GM19452 (cell line): ENCODE measurements around the gene WDR41.
"Not testable (repeated sequence)": the region's sequence is repeated elsewhere in the genome, so short reads cannot be mapped to it uniquely, and the experiment has no call there.

ENCODE experiments used
- ATAC-seq: cut with Tn5 transposase; IDR thresholded peaks from one replicate; pipeline ENCODE4 v1.9.1; 2021; ENCODE audit not compliant: unreplicated experiment

Gene WDR41

DNA sequence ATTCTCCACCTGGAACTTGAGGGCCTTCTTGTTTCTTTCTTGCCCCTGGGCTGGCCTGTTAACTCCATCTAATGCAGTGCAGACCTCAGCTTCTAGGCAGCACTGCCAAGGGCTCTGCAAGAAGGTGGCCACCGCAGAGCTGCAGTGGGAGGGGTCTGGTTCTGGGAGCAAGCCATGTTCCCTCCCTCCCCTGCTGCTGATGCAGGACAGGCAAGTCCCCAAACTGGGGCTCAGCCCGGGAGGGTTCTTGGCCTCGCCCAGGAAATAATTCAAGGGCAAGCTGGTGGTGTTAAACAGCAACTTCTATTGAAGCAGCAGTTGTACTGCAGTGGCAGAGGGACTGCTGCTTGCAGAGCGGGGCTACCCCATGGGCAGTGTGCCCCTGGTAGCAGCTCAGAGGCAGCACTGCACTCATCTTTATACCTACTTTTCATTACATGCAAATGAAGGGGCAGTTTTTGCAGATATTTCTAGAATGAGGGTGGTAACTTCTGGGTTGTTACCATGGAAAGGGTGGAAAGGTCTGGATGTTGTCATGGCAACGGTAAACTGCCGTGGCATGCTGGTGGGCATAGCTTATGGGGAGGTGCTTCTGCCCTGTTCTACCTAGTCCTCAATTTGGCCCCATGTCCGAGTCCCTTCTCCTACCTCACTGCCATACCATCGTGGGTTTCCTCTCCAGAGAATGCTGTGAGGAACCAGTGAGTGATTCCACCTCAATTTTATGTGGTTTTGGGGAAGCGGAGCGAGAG is 82.1 kb downstream of the WDR41 start:
- ATAC-seq = no peak

DNA sequence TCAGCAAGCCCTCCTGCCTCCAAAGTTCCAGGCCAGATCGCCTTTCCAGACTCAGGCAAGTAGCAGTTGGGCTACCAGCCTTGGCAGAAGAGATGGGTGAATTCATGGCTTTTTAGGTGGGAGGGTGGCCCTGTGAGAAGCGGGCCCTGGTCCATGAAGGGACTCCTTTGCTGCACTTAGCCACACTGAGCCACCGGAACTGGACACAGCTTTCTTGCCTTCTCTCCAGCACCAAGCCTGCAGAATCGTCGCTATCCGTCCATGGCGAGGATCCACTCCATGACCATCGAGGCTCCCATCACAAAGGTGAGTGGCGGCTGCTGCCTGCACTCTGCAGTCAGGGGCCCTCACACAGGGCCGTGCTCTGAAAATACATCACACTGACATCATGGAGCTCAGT is 85.0 kb downstream of the WDR41 start:
- no peak for ATAC-seq

DNA sequence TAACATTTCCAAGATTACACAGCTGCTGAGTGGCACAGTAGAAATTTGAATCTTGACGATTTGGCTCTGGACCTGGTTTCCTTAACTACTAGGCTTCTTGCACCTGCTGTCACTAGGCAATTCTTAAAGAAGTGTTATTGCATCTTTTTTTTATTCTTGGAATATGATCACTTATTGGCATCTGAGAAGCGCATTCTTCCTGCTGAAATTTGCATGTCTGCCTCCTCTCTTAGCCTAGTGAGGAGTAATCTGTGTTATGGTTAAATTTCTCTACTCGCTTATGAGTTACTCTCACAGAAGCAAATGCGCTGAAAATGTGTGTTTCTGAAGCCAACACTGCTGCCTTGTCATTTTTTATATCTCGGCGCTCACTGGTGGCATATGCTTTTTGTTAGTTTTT is 89.3 kb downstream of the WDR41 start:
- ATAC-seq = no peak

DNA sequence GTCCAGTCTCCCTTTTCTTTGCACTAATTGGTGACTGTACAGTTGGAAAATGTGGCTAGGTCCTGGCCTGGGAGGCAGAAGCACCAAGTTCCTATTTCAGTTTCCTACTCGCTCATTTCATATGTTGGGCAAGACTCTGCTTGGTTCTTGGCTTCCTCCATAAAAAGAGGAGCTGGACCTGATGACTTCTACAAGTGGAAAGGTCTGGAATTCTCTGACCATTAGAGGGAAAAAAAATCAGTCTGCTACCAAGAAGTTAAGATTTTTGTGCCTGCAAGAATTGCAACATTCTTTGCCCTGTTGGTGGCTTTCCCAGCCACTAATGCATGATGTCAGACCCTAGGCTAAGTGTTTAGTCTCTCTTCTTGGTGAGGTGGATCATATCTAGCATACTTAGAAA is 91.5 kb downstream of the WDR41 start:
- no peak for ATAC-seq

DNA sequence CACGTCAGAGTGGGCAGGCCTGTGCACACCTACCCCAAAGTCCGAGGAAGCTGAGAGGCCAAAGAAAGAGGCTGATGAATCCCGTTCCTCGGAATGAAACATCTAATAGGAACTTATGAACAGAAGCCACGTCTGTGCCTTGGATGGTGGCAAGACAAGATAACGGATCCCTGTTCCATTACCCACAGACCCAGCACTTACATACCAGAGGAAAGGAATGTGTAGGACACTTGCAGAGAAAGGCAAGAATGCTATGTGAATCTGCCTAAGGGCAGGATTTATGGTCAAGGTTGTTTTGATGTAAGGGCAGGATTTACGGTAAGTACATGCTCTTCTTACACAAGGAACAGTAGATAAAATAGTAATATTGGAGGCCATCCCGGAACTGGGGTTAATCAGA is 93.2 kb downstream of the WDR41 start:
- ATAC-seq = no peak

DNA sequence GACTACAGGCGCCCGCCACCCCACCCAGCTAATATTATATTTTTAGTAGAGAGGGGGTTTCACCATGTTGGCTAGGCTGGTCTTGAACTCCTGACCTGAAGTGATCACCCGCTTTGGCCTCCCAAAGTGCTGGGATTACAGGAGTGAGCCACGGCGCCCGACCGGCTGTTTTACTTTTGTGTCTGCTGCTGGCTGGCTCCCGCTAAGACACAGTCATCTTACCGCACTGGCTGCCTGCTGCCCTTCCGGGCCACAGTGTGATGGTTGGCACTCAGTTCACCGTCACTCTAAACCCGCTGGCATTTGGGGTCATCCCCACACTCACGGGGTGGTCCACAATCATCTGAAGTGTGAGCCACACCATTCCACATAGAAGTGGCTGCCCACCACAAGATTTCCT is 93.7 kb downstream of the WDR41 start:
- ATAC-seq = no peak

DNA sequence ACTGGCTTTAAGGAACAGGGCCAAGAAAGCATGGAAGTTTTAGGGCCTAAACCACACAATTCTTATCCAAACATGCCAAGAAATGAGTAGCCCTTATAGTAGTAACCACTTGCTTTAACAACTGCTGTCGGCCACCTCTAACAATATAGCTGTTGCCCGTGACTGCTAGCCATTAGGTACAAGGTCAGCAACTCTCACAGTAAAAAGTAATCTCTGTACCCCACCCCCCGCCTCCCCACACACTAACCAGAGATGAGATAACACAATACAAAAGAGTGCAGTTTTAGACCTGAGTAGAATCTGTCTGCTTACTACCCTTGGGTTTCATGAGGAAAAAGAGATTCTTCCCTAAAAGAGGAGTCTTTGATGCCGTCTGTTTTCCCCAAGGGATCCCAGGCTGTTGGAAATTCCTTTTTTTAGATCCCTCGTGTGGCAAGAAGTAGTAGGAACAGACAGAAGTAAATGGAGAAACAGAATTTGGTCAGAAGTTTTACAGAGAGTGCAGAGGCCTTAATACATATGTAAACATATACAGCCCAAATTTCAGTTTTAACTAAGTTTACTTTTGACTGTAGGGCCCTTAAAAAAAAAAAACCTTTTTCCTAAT is 94.3 kb downstream of the WDR41 start:
- ATAC-seq = no peak

DNA sequence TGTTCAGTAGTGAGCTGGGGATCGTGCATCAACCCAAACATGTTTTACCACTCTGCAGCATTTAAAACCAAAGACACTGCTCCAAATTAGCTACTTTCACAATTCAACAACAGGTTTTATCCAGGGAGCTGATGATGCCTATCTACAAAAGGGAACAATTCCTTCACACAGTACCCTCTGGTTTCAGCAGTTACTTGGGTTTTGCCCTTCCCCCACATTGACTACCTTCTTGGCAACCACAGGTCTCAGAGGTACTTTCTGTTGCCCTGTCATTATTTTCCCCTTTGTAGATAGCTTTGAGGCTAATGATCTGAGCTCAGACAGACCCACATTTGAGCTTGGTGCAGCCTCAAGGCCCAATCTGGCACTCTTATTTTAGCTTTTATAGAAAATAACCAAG is 96.1 kb downstream of the WDR41 start:
- ATAC-seq = no peak

DNA sequence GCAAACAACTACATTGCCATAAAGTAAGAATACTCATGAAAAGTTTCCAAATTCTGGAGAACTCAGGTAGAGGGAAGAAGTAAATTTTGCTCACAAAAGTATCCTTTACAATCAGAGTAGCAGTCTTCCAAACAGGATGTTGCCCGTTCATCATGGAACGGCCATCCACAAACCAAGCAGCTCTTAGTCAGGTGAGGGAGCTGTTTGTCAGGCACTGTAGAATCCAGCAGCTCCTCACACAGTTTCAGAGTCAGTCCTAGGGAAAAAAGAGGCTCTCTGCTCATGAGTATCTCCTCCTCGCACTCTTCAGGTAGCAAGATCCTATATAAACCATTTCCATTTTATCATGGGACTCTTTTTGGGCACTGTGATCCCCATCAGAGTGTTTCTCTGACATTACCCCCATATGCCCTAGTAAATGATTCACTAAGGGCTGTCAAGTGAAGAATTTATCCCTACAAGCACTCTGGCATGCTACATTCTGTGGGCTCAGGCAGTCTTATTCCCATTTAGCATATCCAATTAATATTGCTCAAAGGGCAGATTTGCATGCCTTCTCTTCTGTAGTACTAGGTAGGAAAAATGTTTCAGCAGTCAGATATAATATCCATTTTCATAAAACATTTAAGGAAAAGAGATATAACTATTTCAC is 97.9 kb downstream of the WDR41 start:
- no peak for ATAC-seq

DNA sequence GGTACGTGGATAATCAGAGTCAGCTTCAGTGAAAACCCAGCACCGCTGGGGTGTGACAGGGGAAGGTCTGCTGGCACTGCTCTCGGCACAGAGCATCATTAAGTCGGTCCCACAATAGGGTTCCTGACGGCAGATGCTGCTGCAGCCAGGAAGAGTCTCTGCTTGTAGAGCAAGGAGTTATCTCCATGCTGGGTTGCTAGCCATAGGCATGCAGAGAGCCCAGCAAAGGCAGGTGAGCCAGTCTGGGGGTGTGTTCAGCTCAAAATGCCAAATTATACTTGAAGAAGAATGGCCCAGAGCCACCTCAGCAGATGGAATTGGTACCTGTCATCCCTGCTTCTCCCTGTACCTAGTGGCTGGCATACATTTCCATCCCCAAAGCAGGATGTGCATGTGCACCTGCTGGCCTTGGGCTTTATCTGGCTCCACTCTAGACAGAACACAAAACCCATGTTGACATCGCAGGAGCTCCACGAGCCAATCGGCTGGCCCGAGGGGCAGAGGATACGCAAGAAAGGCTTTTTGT is 100.8 kb downstream of the WDR41 start:
- ATAC-seq = no peak

DNA sequence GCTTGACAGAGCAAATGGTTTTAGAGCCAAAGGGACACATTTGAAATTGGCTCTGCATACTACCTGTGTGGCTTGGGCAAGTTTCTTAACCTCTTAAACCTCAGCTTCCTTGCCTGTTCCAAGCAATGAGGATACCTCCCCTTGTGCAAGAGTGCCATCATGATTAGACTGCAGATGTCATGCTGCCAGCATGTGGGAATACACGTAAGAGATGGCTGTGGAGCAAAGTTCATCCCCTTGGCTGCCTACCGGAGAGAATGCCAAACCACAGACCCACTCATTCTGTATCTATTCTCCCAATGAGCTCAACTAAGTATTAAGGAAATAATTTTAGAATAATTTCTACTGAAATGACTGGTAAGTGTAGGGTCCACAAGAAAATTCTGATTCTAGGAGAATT is 101.3 kb downstream of the WDR41 start:
- no peak for ATAC-seq

DNA sequence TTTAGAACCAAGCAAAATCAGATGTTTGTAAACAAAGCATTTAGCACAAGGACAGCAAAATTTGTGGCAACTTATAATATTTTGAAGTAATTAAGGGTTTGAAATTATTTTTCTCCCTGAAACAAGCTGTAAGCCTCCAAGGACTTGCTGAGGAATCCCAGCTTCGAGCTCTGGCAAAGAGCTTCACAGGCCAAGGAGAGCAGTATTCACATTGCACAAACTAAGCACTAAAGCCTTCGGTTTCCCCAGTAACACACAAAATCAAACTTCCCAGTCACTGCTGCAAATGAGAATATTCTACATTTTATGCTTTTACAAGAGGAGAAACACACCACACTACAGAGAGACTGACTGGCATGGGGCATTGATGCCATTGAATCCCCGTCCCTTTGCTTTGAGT is 101.9 kb downstream of the WDR41 start:
- no peak for ATAC-seq

DNA sequence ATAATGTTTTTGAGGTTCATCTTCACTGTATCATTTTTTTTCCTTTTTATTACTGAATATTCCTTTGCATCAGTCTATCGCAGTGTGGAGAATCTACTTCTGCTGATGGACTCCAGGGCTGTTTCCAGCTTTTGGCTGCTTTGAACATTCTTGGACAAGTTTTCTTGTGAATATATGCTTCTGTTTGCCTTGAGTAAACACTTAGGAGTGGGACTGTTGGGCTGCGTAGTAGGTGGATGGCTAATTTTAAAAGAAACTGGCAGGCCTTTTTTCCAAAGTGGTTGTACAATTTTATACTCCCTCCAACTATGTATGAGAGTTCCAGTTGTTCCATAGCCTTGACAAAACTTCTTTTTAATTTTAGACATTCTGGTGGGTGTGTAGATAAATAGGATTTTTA is 102.4 kb downstream of the WDR41 start:
- no peak for ATAC-seq

DNA sequence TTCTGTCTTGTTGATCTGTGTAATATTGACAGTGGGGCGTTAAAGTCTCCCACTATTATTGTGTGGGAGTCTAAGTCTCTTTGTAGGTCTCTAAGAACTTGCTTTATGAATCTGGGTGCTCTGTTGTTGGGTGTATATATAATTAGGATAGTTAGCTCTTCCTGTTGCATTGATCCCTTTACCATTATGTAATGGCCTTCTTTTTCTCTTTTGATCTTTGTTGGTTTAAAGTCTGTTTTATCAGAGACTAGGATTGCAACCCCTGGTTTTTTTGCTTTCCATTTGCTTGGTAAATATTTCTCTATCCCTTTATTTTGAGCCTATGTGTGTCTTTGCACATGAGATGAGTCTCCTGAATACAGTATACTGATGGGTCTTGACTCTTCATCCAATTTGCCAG is 105.8 kb downstream of the WDR41 start:
- not testable (repeated sequence) for ATAC-seq

DNA sequence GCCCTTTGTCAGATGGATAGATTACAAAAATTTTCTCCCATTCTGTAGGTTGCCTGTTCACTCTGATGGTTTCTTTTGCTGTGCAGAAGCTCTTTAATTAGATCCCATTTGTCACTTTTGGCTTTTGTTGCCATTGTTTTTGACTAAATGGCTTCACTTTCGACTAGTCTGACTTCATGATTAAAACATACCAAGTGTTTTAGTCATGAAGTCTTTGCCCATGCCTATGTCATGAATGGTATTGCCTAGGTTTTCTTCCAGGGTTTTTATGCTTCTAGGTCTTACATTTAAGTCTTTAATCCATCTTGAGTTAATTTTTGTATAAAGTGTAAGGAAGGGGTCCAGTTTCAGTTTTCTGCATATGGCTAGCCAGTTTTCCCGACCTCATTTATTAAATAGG is 108.8 kb downstream of the WDR41 start:
- not testable (repeated sequence) for ATAC-seq
